ENCODE measurements around the gene OXSR1. TPM values are rescaled to one million over a fixed set of nuclear protein-coding genes. Genes with fewer than 3 reads are reported as not detected.

Gene OXSR1
- total and polyA plus RNA-seq, 2 of the 13 experiments (the other 11 are each of a cell fraction or from before 2014, with no cell fraction given): 27.4 to 32.6 TPM

DNA sequence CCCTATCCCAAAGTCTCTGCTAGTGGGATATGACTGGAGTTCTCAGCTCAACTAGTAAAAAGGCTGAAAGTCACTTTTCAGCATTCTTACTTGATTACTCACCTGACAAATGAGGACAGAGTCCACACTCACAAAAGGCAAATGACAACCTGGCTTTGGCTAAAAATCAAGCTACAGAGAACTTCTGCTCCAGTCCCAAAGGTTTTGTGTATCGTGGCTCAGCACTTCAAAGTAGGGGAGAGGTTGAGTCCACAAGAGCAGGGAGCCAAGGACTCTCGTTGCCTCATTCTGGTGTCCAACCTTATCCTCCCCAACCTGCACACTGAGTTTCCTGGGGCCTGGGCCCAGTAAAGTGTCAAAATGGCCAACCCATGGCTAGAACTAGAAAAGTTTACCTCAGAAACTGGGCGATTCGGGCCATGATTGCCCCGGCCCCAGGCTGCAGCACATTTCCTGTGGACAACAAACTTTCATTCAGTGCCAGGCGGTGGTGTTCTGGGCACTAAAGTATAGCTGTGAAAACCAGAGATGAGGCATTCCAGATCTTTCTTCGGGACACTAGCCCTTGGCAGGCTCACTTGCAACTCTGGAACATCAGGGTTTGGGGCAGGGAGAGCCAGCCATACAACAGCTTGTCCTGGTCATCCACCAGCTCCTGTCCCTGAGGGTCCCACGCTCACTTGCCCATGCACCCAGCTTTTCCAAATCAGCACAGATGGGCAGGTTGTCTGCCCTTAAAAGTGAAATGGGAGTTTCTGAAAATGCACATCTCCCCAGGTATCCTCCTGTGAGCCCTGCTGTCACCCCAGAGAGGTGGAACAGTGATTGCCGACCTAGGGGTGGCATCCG is 31.6 kb upstream of the OXSR1 start (continued):
- TF ChIP-seq, protein P1, sequence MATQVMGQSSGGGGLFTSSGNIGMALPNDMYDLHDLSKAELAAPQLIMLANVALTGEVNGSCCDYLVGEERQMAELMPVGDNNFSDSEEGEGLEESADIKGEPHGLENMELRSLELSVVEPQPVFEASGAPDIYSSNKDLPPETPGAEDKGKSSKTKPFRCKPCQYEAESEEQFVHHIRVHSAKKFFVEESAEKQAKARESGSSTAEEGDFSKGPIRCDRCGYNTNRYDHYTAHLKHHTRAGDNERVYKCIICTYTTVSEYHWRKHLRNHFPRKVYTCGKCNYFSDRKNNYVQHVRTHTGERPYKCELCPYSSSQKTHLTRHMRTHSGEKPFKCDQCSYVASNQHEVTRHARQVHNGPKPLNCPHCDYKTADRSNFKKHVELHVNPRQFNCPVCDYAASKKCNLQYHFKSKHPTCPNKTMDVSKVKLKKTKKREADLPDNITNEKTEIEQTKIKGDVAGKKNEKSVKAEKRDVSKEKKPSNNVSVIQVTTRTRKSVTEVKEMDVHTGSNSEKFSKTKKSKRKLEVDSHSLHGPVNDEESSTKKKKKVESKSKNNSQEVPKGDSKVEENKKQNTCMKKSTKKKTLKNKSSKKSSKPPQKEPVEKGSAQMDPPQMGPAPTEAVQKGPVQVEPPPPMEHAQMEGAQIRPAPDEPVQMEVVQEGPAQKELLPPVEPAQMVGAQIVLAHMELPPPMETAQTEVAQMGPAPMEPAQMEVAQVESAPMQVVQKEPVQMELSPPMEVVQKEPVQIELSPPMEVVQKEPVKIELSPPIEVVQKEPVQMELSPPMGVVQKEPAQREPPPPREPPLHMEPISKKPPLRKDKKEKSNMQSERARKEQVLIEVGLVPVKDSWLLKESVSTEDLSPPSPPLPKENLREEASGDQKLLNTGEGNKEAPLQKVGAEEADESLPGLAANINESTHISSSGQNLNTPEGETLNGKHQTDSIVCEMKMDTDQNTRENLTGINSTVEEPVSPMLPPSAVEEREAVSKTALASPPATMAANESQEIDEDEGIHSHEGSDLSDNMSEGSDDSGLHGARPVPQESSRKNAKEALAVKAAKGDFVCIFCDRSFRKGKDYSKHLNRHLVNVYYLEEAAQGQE (IDR thresholded peaks at IDR 0.05; ENCODE audit: borderline replicate concordance in 1 of 2, low read depth in 1 of 2, low read length in 2 of 2): peak in 1 of 2 experiments; percentile 60; a peak in 1 of 4 replicates
- TF ChIP-seq ZNF264 (CRISPR knock-in tag; IDR thresholded peaks at IDR 0.05): peak; percentile 54; the same call in 1 of the 2 replicates
- no peak for TF ChIP-seq NCOA5 (CRISPR knock-in tag; IDR thresholded peaks at IDR 0.05)
- TF ChIP-seq KLF11 (CRISPR knock-in tag; IDR thresholded peaks at IDR 0.05): no peak
- TF ChIP-seq ZFP62 (CRISPR knock-in tag; IDR thresholded peaks at IDR 0.05): no peak
- TF ChIP-seq ARHGAP35 (CRISPR knock-in tag; IDR thresholded peaks at IDR 0.05; ENCODE audit: borderline replicate concordance): no peak
- no peak for TF ChIP-seq RARG (CRISPR knock-in tag; IDR thresholded peaks at IDR 0.05; ENCODE audit: low read depth)
- no peak; the same call in 1 of the 2 replicates for TF ChIP-seq MED13 (CRISPR knock-in tag; IDR thresholded peaks at IDR 0.05)
- no peak for TF ChIP-seq ZBTB38 (CRISPR knock-in tag; IDR thresholded peaks at IDR 0.05)
- TF ChIP-seq RXRB (CRISPR knock-in tag; IDR thresholded peaks at IDR 0.05; ENCODE audit: borderline replicate concordance): peak; percentile 99
- peak; percentile 98 for TF ChIP-seq FOSL1 (CRISPR knock-in tag; IDR thresholded peaks at IDR 0.05; ENCODE audit: borderline replicate concordance)
- TF ChIP-seq ZNF7 (CRISPR knock-in tag; IDR thresholded peaks at IDR 0.05): peak; percentile 80
- TF ChIP-seq, protein P2, sequence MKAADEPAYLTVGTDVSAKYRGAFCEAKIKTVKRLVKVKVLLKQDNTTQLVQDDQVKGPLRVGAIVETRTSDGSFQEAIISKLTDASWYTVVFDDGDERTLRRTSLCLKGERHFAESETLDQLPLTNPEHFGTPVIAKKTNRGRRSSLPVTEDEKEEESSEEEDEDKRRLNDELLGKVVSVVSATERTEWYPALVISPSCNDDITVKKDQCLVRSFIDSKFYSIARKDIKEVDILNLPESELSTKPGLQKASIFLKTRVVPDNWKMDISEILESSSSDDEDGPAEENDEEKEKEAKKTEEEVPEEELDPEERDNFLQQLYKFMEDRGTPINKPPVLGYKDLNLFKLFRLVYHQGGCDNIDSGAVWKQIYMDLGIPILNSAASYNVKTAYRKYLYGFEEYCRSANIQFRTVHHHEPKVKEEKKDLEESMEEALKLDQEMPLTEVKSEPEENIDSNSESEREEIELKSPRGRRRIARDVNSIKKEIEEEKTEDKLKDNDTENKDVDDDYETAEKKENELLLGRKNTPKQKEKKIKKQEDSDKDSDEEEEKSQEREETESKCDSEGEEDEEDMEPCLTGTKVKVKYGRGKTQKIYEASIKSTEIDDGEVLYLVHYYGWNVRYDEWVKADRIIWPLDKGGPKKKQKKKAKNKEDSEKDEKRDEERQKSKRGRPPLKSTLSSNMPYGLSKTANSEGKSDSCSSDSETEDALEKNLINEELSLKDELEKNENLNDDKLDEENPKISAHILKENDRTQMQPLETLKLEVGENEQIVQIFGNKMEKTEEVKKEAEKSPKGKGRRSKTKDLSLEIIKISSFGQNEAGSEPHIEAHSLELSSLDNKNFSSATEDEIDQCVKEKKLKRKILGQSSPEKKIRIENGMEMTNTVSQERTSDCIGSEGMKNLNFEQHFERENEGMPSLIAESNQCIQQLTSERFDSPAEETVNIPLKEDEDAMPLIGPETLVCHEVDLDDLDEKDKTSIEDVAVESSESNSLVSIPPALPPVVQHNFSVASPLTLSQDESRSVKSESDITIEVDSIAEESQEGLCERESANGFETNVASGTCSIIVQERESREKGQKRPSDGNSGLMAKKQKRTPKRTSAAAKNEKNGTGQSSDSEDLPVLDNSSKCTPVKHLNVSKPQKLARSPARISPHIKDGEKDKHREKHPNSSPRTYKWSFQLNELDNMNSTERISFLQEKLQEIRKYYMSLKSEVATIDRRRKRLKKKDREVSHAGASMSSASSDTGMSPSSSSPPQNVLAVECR (CRISPR knock-in tag; IDR thresholded peaks at IDR 0.05; ENCODE audit: borderline replicate concordance): peak; percentile 86; the same call in 1 of the 2 replicates
- peak in 1 of 2 experiments; percentile 94; a peak in 3 of 4 replicates for TF ChIP-seq EP300 (IDR thresholded peaks at IDR 0.05; ENCODE audit: low read depth in 2 of 2, low read length in 2 of 2)
- peak; percentile 84 for TF ChIP-seq EP300 (CRISPR knock-in tag; IDR thresholded peaks at IDR 0.05; ENCODE audit: borderline replicate concordance)
- peak; percentile 52; the same call in 1 of the 2 replicates for TF ChIP-seq GFI1 (CRISPR knock-in tag; IDR thresholded peaks at IDR 0.05; ENCODE audit: borderline replicate concordance)
- peak; percentile 66; the same call in 1 of the 2 replicates for TF ChIP-seq ZBTB3 (CRISPR knock-in tag; IDR thresholded peaks at IDR 0.05; ENCODE audit: borderline replicate concordance, low read depth)
- 0 out of 2 replicates have a peak, but pooled peaks have one; percentile 37 for TF ChIP-seq ETV6 (CRISPR knock-in tag; conservative IDR thresholded peaks at IDR 0.05)
- peak; percentile 82; the same call in 1 of the 2 replicates for TF ChIP-seq CBX5 (CRISPR knock-in tag; IDR thresholded peaks at IDR 0.05; ENCODE audit: borderline replicate concordance)
- TF ChIP-seq ZNF33B (CRISPR knock-in tag; IDR thresholded peaks at IDR 0.05): peak; percentile 8; the same call in 1 of the 2 replicates
- TF ChIP-seq PHF8 (CRISPR knock-in tag; IDR thresholded peaks at IDR 0.05): peak; percentile 36; the same call in 1 of the 2 replicates
- TF ChIP-seq ZBTB21 (CRISPR knock-in tag; IDR thresholded peaks at IDR 0.05): peak; percentile 57
